GM21528 (cell line): Measurements from ENCODE around the gene UNC79.
"Not testable (repeated sequence)": the region's sequence is repeated elsewhere in the genome, so short reads cannot be mapped to it uniquely, and the experiment has no call there.

ENCODE experiments used
- ATAC-seq: cut with Tn5 transposase; IDR thresholded peaks from one replicate; pipeline ENCODE4 v1.9.1; 2021; ENCODE audit warnings: mild to moderate bottlenecking, moderate library complexity; ENCODE audit not compliant: unreplicated experiment, low FRiP score

The UNC79 gene

GRCh38 chr14:93430315-93431035, at the start of gene UNC79:
Gene UNC79, plus strand, starts transcription at chr14:93430939. Its CDS starts 91 bp downstream, at chr14:93431030.
- no peak for ATAC-seq

GRCh38 chr14:93381644-93382043, 49.1 kb upstream of the UNC79 start:
- no peak for ATAC-seq

- ATAC-seq: not testable (repeated sequence)
These were observed 46.5 kb upstream of the UNC79 start for GRCh38 chr14:93384256-93384655.

GRCh38 chr14:93395231-93395630, 35.5 kb upstream of the UNC79 start:
- no peak for ATAC-seq

- no peak for ATAC-seq
These were observed 34.3 kb upstream of the UNC79 start for GRCh38 chr14:93396456-93396855.

GRCh38 chr14:93398491-93398890, 32.2 kb upstream of the UNC79 start:
- ATAC-seq: no peak

GRCh38 chr14:93402951-93403350, 27.8 kb upstream of the UNC79 start:
- no peak for ATAC-seq

- no peak for ATAC-seq
These were observed 20.7 kb upstream of the UNC79 start for GRCh38 chr14:93410021-93410420.

- ATAC-seq: no peak
These were observed 19.8 kb upstream of the UNC79 start for GRCh38 chr14:93410893-93411292.

- not testable (repeated sequence) for ATAC-seq
These were observed 5.6 kb upstream of the UNC79 start for GRCh38 chr14:93425136-93425535.

- no peak for ATAC-seq
These were observed 4.0 kb upstream of the UNC79 start for GRCh38 chr14:93426750-93427149.

GRCh38 chr14:93431036-93431670, 414 bp downstream of the UNC79 start:
- no peak for ATAC-seq

- no peak for ATAC-seq
These were observed 23.5 kb downstream of the UNC79 start for GRCh38 chr14:93454224-93454623.

- no peak for ATAC-seq
These were observed 25.6 kb downstream of the UNC79 start for GRCh38 chr14:93456356-93456755.

- ATAC-seq: no peak
These were observed 27.5 kb downstream of the UNC79 start for GRCh38 chr14:93458234-93458633.

GRCh38 chr14:93462479-93462878, 31.7 kb downstream of the UNC79 start:
- no peak for ATAC-seq

- ATAC-seq: no peak
These were observed 33.5 kb downstream of the UNC79 start for GRCh38 chr14:93464271-93464670.

GRCh38 chr14:93475471-93475870, 44.7 kb downstream of the UNC79 start:
- no peak for ATAC-seq

GRCh38 chr14:93476305-93476704, 45.6 kb downstream of the UNC79 start:
- no peak for ATAC-seq

GRCh38 chr14:93479074-93479473, 48.3 kb downstream of the UNC79 start:
- not testable (repeated sequence) for ATAC-seq

GRCh38 chr14:93480867-93481266, 50.1 kb downstream of the UNC79 start:
- no peak for ATAC-seq

- no peak for ATAC-seq
These were observed 51.0 kb downstream of the UNC79 start for GRCh38 chr14:93481758-93482157.
